ENCODE measurements around the gene FRAT1. TPM values are rescaled to one million over a fixed set of nuclear protein-coding genes. Genes with fewer than 3 reads are reported as not detected.

The FRAT1 gene
- total and polyA plus RNA-seq, 3 donors from 2014 or later: 9.7 to 29.9 (median 22.1) TPM

GRCh38 chr10:97307866-97308780, 10.9 kb upstream of the FRAT1 start:
- intact Hi-C loops (cut with DNase I; ENCODE audit: low total_unique reads): no loop called here
- Histone ChIP-seq H3K36me3 (ENCODE audit: low read depth, missing control alignments) (no peaks in the 10 kb centered on the region), H3K9me3 (no peaks in the 10 kb centered on the region), H3K27me3 (no peaks in the 10 kb centered on the region), H3K4me3 (no peak overlapping the region), H3K27ac (no peak overlapping the region), H3K4me1 (peaks cover 5% of the 10 kb centered on the region)
- TF ChIP-seq CTCF (IDR thresholded peaks at IDR 0.05) (no peak), POLR2A (IDR thresholded peaks at IDR 0.05) (no peak)
- WGBS, 2 donors: 76% methylated on average over 10 of the region's 10 CpGs
- DNase-seq: no peak

- intact Hi-C loops (cut with DNase I; ENCODE audit: low total_unique reads): no loop called here
- Histone ChIP-seq H3K36me3 (ENCODE audit: low read depth, missing control alignments) (no peaks in the 10 kb centered on the region), H3K27ac (no peak overlapping the region), H3K4me3 (no peak overlapping the region), H3K27me3 (no peaks in the 10 kb centered on the region), H3K4me1 (peaks cover 5% of the 10 kb centered on the region), H3K9me3 (no peaks in the 10 kb centered on the region)
- DNase-seq: no peak
- 80 to 95% methylated on average over 4 of the region's 4 CpGs for whole genome bisulfite sequencing, 2 donors
- no peak for TF ChIP-seq CTCF (IDR thresholded peaks at IDR 0.05)
- no peak for TF ChIP-seq POLR2A (IDR thresholded peaks at IDR 0.05)
Observed at GRCh38 chr10:97311111-97311626, 7.9 kb upstream of the FRAT1 start.

- 83 to 87% methylated on average over 6 of the region's 6 CpGs for WGBS, 2 donors
- intact Hi-C loops (cut with DNase I; ENCODE audit: low total_unique reads): no loop called here
- Histone ChIP-seq H3K9me3 (no peaks in the 10 kb centered on the region), H3K4me3 (no peak overlapping the region), H3K4me1 (no peaks in the 10 kb centered on the region), H3K27ac (no peak overlapping the region), H3K36me3 (ENCODE audit: low read depth, missing control alignments) (no peaks in the 10 kb centered on the region), H3K27me3 (no peaks in the 10 kb centered on the region)
- no peak for TF ChIP-seq CTCF (IDR thresholded peaks at IDR 0.05)
- TF ChIP-seq POLR2A (IDR thresholded peaks at IDR 0.05): no peak
- DNase-seq: no peak
Observed at GRCh38 chr10:97312897-97313296, 6.2 kb upstream of the FRAT1 start.

- TF ChIP-seq CTCF (IDR thresholded peaks at IDR 0.05): no peak
- TF ChIP-seq POLR2A (IDR thresholded peaks at IDR 0.05): no peak
- no peaks in the 10 kb centered on the region for H3K36me3 ChIP-seq (ENCODE audit: low read depth, missing control alignments)
- H3K27ac ChIP-seq: no peak overlapping the region
- H3K9me3 ChIP-seq: no peaks in the 10 kb centered on the region
- H3K27me3 ChIP-seq: no peaks in the 10 kb centered on the region
- 72 to 77% methylated on average over 4 of the region's 4 CpGs for WGBS, 2 donors
- H3K4me3 ChIP-seq: no peak overlapping the region
- H3K4me1 ChIP-seq: no peaks in the 10 kb centered on the region
- no peak for DNase-seq
- intact Hi-C loops (cut with DNase I; ENCODE audit: low total_unique reads): no loop called here
Observed at GRCh38 chr10:97314671-97315070, 4.4 kb upstream of the FRAT1 start.
